ENCODE results near the gene FAM124A.

DNA sequence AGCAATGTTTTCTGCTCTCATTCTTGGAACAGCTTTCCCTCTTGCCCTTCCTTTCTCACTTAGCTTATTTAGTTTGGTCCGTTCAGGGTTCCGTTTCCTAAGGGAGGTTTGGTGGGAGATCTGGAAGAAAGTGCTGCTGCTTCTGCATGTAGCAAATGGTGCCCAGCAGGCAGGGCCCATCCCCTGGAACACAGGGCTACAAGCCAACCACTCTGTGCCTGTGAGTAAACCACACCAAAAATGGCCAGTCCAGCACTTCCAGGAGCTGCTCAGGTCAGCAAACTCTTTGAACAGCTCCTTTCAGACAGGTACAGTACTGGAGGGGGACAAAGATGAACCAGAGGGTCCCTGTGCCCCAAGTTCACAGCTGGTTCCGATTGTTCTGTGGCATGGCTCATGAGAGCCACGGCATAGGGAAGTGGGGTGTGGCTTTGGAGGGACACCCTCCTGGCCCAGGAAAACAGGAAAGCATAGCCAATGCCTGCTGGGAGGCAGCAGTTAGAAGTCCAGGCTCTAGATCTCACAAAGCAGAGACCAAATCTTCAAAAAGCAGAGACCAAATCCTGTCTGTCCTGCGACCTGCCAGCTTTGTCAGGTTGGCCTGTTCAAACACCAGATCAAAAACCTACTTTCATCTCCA, 39.5 kb downstream of the FAM124A start:
- TF ChIP-seq, protein P1, sequence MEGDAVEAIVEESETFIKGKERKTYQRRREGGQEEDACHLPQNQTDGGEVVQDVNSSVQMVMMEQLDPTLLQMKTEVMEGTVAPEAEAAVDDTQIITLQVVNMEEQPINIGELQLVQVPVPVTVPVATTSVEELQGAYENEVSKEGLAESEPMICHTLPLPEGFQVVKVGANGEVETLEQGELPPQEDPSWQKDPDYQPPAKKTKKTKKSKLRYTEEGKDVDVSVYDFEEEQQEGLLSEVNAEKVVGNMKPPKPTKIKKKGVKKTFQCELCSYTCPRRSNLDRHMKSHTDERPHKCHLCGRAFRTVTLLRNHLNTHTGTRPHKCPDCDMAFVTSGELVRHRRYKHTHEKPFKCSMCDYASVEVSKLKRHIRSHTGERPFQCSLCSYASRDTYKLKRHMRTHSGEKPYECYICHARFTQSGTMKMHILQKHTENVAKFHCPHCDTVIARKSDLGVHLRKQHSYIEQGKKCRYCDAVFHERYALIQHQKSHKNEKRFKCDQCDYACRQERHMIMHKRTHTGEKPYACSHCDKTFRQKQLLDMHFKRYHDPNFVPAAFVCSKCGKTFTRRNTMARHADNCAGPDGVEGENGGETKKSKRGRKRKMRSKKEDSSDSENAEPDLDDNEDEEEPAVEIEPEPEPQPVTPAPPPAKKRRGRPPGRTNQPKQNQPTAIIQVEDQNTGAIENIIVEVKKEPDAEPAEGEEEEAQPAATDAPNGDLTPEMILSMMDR (IDR thresholded peaks at IDR 0.05) = no peak
- TF ChIP-seq POLR2A (IDR thresholded peaks at IDR 0.05) = no peak
